Dedifferentiated amniotic fluid mesenchymal stem cell (primary cell): ENCODE measurements around the gene NFIB.

Experiments used
- DNase-seq: peaks from one replicate; pipeline ENCODE4 v3.0.0-alpha.2; 2016; ENCODE audit errors: extremely low spot score

NFIB gene

DNA sequence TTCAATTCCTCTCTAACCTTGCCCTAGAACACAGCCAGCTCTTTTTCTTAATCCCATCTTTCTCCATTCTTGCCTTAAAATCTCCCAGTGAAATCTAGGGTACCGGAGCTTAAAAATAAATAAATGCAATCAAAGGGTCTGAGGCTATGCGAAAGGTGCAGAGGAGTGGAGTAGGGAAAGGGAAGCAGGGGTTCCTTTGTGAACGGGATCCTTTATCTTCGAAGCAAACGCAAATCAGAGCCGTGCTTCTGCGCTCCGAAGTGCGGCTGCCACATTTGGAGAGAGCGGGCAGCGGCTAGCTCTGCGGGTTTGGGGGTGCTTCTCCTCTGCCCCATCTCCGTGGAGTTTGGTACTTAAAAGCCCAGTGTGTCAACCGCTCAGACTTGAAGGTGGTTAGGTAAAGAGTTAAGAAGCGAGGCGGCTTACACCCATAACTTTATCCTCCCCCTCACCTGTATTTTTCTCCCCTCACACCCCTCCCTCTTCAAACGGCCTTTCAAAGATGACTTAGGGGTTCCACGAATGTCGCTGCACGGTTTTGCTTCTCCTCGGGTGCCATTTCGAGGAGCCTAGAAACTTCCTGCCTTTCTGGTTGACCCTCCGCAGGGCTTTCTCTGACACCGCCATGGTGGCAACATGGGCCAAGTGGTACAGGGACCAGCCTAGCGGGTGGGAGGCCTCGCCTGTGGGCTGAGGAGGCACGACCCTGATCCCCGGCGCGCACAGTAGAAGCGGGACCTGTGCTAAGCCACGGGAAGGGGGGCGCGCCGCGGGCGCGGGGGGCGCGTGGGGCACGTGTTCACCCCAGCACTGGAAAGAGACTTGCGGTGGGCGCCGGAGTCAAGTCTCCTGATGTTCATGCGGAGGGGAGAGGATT, 31.7 kb upstream of the NFIB start:
- no peak for DNase-seq

DNA sequence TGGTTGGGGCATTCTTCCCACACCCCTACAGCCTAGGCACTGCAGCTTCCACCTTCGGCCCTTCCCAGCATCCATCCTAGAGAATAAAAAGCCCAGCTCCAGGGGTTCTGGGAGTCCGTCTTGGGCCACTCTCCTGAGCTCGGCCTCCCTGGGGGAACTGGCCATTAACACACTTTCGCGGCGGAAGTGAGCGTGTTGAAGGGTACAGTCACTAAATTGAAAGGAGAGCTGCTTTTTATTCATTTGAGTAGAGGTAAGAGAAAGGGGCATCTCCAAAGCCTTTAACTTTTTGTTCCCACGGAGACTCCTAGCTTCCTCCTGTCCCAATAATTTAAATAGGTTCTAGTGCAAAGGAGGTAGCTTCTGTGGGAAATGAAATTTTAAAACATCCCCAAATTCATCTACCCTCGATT, 31.0 kb upstream of the NFIB start:
- DNase-seq = no peak

DNA sequence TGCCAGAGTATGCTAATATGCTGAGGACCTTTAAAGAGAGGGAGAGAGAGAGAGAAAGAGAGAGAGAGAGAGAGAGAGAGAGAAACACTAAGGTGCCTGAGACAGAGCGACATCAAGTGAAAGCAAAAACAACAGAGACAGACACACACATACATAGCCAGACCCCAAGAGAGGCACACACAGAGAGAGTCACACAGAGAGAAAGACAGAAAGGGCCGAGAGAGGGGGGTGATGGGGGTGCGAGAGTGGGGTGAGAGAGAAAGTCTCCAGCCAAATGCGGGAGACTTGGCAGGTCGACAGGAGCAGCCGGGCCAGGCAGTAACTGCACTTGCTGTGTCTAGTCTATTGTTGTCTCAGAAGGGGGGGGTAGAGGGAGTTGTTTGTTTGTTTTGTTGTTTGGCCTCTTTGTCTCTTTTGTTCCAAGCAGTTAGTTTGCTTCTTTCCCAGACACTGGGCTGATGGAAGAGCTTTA, 30.1 kb upstream of the NFIB start:
- DNase-seq = no peak

DNA sequence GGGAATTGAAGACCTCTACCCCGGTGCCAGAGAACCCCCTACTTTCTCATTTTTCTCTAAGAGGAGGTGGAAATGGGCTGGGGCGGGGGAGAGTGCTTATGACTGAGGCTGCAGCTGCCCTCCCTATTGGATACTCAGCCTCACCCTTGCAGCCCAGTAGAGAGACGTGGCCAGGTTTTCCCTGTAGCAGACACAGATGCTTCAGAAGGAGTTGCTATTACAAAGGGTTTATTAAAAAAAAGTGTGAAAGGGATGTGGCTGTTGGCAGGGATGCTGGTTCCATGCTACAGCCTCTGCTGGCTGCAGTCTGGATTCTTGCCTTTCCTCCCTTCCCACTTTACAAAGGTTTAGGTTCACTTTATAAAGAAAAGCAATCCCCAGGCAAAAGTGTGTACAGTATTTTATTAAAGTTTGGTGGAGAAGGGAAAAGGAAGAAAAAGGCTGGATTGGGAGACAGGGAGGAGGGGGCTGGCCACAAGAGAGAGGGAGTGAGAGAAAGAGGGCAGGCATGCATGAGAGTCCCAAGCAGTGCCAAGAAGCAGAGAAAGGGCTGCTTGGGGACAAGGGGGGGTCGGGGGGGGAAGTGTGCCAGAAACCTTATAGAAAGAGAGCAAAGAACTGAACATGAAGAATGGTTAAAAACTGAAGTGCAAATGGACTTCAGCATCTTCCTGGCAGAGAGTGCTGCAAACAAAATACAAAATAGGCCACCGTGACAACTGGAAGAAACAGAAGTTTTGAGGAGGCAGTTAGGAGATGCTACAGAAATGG, 29.5 kb upstream of the NFIB start:
- no peak for DNase-seq

DNA sequence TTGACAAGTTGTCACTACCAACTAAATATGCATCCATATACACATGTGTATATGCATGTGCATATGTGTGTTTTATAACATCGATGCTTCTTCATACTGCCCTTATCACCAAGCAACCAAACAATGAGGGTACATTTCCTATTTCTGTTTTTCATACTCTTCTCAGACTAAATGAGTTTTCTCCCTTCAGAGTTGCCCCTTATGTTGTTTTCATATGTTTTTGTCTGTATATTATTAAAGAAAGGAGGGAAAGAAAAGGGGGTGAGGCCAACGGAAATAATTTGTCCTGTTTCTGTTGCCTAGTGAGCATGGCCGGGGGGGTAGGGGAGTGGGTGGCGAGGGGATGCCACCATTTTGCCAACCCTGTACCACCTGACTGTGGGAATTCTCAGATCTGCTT, 28.8 kb upstream of the NFIB start:
- no peak for DNase-seq

DNA sequence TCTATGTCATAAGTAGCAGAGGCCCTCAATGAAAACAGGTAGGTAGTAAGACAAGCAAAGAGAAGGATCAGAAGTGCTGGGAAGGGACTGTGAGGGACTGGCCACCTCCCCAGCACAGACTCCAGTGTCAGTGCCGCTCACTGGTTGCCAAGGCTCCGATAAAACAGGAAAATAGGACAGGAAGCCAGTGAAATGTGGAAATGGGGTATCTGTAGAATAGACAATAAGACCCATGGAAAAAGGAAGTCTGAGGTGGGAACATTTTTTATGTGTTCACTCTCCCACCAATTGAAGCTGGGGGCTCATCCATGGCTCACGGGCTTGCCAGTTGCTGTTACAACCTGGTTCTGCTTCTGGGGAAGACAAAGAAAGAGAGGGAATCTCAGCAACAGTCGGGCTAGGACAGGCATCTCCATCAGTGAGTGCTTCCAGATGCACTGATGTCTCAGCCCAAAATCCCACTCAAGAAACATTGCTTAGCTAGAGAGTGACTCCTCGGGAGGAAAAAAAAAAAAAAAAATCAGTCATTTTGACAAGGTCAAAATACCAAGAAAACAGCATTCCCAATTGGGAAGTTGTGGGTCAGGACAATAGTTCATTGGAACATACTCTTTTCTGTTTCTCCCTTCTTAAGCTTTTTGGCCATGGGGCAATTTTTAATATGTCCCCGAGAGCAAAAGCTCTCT, 27.6 kb upstream of the NFIB start:
- DNase-seq = no peak

DNA sequence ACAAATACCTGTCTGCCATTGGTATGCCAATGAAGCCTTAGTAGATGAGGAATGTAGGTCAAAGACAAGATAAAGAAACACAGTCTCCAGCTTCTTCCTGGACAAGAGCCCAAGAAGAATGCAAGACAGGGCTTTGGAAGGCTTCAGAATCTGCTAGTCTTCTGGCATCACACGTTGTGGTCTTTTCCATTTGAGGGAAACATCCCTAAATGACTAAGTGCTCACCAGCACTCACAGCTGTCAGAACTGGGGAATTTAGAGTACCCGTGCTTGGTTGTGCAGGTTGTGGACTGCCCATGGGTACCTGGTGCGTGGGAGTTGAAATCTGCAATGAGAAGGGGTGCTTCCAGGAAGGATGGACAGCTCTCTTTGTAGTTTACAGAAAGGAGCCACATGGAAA, 27.1 kb upstream of the NFIB start:
- no peak for DNase-seq

DNA sequence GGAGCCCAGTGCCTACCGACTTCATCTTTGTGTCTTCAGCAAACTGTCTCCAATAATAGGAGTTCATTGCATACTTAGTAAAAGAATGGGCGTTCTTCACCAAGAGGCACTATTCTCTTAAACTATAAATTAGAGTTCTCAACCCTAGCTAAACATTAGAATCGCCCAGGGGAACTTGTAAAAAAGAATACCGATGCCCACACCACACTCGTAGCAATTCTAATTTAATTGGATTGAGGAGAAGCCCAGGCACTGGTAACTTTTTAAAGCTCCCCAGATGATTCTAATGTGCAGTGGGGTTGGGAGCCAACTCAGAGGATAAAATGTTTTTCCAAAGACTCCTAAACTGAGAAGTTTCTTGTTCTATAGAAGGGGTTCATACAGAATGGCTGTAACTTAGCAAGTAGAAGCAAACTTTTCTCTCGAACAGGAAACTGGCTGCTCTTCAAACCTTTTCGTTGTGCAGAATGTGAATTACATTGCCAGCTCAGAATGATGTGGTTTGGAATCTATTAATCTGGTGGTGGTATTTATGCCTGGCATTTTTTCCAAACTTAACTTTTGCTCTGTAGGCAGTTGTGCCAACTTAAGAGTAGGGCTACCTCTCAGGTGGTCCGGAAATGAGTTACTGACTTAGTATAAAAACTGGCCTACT, 26.4 kb upstream of the NFIB start:
- DNase-seq = no peak

DNA sequence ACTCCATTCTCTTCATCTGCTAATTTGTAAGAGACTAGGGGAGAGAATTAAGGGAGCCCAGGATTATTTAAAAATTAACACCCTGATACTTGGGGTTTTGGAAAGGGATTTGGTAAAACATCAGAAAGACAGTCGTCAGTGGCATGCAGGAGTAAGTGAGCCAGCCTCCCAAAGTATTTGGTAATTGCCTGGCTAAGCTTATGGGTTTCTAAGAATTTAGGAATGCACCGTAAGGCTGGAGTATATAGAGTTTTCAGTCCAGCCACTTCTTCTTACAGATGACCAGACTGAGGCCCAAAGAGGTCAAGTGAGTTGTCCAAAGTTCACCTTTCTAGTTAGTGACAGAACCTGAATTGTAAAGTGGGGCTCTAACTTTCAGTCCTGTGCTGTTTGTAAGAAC, 25.8 kb upstream of the NFIB start:
- DNase-seq = no peak

DNA sequence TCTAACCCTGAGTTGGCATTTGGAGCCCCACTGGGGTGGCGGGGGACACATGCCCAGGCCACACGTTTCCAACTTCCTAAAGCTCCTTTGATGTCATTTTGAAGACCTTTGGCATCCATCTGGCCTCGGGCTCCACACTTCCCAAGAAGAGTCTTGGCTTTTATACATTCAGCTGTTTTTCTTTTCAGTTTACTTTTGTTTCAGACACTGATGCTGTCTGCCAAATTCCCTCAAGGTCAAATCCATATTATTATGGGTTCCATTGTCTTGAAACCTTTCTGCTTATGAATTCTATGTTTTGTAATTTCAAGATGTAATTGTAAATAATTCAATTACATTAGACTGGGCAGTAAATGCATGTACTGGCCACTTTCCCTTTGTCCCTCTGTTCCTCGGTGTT, 23.7 kb upstream of the NFIB start:
- DNase-seq = no peak

DNA sequence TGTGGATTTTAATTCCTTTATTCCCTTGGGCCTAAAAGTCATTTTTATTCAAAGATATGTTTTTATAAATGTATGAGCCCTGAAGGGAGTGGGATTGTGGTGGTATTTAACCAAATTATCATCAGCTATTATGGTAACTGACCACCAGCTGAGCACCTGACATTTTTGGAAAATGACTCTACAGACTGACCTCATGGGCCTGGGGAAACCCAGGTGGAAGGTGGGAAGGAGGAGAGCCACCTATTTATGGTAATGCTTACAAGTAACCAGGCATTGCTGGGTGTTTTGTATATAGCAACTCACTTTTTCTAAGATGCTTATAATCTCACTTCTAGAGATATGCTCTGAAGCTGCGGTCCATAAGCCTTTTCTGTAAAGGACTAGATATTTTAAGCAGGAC, 22.3 kb upstream of the NFIB start:
- DNase-seq = no peak

DNA sequence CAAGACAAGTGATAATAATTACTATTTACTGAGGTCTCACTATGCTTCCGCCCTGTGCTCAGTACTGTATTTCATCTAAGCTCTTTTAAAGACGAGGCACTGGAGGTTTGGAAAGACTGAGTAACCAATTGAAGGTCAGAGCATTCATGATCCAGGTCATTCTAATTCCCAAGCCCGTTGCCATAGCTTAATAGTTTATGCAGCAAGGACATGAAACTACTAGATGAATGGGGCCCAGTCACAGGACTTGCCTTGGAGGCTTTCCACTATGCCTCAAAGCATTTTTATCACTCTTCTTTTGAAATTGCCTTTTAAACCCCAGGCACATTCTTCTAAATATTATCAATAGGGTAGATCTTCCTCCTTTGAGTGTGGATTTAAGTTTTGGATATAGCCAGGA, 17.2 kb upstream of the NFIB start:
- no peak for DNase-seq

DNA sequence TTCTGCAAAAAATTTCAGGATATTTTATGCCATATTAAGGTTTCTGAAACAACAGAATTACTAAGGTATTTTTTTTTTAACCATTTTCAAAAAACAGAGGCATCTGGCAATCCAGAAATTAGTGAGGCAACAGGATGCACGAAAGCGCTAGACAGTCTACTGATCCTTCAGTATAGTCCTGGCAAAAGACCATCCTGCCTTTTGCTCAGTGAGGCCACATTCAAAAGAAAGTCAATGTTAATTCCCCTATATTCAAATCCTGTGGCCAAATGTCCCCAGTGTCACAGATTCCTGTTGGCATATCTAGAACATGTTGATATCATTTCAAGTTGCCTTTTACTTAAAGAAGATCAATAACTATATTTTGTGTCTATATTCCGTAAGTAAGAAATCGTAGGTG, 13.1 kb upstream of the NFIB start:
- no peak for DNase-seq

DNA sequence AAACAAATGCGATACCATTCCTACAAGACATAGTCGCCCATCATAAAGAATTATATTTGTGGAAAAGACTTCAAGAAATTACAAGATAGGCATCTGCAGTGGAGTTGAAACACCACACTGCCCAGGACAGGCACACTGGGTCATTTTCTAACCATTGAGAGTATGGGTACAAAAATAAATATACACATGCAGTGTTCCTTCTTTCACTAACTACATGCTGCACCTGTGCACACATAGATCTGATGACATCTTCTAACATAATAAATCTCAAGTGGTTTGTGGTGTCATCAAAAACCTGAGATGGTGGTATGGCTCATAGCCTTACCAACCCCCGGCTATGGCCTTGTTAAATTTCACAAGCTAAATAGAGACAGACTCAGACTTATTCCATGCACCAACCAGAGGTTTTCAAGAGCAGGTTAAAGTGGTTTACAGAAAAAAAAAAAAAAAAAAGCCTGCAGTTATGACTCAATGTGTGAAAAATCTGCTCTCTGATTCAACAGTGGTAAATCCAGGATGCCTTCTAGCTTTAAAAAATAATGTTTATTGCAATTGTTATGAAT, 12.4 kb upstream of the NFIB start:
- DNase-seq = peak; percentile 53

DNA sequence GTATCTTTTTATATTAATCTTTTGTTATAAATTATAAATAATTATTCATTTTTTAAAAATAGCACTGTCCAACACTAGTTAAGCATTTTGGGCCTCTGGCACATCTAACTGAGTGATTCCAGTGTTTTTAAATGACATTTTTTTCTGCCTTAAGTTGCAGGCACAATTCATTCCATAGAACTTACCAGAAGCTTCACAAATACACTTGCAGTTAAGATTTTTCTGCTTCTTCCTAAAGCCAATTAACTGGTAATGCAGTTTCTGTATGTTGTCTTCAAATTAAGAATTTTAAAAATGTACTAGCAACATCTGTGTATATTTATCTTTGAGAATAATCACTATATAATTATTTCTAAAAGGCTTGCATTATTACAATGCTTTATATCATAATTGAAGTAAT, 11.2 kb upstream of the NFIB start:
- no peak for DNase-seq

DNA sequence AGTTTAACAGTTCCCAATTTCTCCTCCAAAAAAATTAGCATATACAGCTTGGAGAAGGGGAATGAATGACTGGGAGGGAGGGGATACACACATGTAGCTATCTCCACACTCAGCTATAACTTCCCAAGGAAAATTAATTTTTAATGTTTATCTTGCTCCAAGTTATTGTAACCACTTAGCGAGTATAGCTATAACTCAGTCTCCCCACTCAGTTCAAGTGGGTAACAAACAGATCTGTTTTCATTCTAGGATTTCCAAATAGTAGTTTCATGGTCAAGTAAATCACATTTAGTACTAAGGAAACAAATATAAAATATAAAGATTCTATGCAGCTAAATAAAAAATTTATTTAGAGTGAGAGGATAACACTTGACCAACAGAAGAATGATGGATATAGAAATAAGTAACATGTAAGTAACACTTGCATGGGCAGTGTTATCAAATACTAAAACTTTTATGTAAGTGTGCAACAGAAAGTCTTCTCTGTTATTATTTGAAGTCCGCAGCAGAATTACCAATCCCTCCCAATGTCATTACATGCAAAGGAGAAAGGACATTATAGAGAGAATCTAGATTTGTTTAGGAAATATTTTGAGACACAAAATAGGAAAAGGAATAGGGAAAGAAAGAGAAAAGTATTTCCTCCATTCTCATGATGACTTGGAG, 10.2 kb upstream of the NFIB start:
- no peak for DNase-seq

DNA sequence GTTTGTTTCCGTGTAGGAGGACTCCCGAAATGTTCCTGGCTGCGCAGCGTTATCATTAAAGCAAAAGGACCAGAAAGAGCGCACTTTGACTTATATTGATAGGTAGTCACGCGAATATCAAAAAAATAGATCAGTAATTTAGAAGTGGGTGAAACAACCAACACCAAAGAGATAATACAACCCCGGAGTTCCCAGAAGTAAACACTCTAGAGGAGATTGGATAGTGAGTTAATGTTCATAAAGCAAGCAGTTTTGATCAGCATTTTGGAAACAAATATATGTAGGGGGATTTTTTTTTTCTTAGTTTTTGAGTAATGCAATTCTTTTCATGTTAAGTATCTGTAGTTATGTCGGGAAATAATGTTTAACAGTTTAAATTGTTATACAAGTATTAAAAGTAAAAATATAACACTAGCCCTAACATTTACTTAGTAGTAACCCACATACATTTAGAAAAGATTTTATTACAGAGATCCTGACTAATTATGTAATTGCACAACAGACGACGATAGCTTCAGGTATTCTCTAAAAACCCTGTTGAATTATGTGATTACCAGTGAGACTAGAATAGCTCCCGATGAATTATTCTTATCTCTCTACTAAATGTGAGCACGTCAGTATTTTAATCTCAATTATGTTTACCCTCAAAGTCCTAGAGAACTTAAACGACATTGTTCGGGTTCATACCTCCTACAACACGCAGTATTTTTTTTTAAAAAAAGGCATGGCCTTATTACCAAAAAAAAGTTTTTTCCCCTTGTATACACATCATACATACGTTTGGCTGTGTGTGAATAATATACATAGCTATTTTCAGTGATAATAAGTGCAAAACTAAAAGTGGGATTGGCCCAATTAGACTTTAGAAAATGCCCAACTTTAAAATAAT, 9.4 kb upstream of the NFIB start:
- DNase-seq = no peak

DNA sequence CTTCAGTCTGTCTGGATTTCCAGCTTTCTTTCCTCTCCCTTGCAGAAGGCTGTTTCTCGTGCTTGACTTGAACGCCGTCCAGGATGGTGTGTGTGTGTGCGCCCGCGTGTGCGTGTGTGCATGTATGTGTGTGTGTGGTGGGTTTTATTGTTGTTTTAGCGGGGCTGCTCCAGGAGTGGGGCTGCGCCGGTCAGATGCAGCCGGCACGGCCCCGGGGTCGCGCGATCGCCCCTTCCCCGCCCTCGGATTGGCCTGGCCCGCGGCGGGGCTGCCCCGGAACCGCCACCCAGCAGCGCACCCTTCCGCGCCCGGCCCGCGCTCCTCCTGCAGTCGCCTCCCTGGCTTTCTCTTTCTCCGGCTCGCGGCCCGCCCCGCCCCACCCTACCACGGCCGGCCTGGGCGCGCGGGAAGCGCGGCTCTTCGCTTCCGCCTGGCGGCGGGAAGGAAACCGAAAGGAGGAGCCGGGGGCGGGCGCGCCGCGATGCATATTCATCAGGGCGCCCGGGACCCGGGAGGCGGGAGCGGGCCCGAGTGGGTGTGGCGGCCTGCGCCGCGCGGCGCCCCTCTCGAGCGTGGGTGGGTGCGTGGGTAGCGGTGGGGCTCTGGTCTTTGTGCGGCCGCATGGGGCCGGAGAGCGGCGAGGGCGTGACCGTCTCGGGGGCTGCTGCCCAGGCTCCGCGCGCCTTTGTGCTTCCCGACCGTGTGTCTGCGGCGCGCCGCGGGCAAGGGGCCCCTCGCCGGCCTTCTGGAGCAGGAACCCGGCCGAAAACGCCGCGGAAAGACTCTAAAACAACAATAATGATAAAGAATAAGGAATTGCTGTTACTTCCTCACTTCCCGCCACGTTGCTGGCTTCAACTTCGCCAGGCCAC, 8.5 kb upstream of the NFIB start:
- peak; percentile 86 for DNase-seq

DNA sequence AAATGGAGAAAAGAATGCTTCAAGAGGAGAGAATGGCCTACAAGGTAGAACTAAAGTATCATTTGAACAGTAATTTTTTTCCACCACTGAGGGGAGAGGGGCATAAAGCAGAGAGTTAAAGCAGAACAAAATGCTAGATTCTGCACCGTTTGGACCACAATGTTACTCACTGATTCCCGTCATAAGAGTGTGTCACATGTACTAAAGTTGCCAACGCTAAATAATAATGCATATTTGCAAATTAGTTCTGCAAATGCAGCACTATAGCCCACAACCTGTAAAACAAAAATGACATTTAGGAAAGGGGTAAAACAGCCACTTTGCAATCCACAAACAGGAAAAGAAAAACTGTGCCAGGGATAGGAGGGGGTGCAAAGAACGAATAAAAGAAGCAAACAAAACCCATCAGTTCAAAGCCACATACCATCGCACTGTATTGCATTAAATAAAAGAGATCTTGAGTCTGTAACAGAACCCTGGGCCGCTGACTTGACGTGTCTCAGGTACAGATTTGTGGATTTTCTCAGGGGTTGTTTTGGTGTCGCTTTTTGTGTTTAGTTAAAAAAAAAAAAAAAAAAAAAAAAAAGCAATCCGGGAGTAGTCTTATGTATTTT, 7.7 kb upstream of the NFIB start:
- no peak for DNase-seq
